K562 (cell line): ENCODE measurements around the gene ADORA2B. TPM values are rescaled to one million over a fixed set of nuclear protein-coding genes. Genes with fewer than 3 reads are reported as not detected.

Experiments used
- ATAC-seq: fragments of 200-7000 bp; cut with Tn5 transposase; 3 replicates; pipeline ENCODE4 v1.9.1; 2020; ENCODE audit warnings: moderate library complexity
- BruUV-seq: library from RNA; stranded (reverse); fragments of 400-500 nt; replicated peaks from 2 replicates; lab custom pipeline; 2021; lab: Mats Ljungman, UMichigan
- CTCF ChIA-PET: fragments of 300-600 bp; formaldehyde crosslinking; extraction: SDS; loops from one replicate; lab custom pipeline; 2021; ENCODE audit warnings: low intra/inter-chr PET ratio; lab: Yijun Ruan, JAX
- POLR2A ChIA-PET: fragments of 300-600, 350-650 bp; sonication (Branson Sonifier 250); formaldehyde crosslinking; extraction: SDS; loops from one replicate; lab custom pipeline; 2021; ENCODE audit warnings: antibody characterized with exemption, inconsistent platforms; lab: Yijun Ruan, JAX
- DNase-seq, 4 experiments: peaks; one replicate each; pipeline versions ENCODE4 v3.0.0 to v3.0.0-alpha.2; 2011 to 2018; ENCODE audit warnings: low spot score in 3 of 4, mixed read lengths in 3 of 4; ENCODE audit errors: extremely low read depth in 1 of 4
- FAIRE-seq: peaks from 2 replicates; lab custom pipeline; 2011; peaks lifted over from hg19 to GRCh38; lab: Jason Lieb, UNC
- H2AFZ ChIP-seq: 2 replicates; pipeline ENCODE4 v1.6.0; 2011; ENCODE audit warnings: low read depth, low read length, control low read depth, inconsistent platforms
- H3K27ac ChIP-seq: fragments of 200-600 bp; 3 replicates; pipeline ENCODE4 v1.8.0; 2011; ENCODE audit warnings: low read depth, mild to moderate bottlenecking, control low read depth, inconsistent platforms, low read length, moderate library complexity, mixed read lengths; ENCODE audit errors: extremely low read depth
- H3K27me3 ChIP-seq, 2 experiments: fragments of 300-600 bp in 1 of 2; 2 replicates in 1 of 2; 3 replicates in 1 of 2; pipeline versions ENCODE4 v1.6.0 to v1.8.0; 2011; ENCODE audit warnings: inconsistent platforms in 2 of 2, low read length in 2 of 2, mild to moderate bottlenecking in 1 of 2, mixed read lengths in 1 of 2, moderate library complexity in 1 of 2; ENCODE audit not compliant: control insufficient read depth in 2 of 2, insufficient read depth in 2 of 2
- H3K36me3 ChIP-seq: fragments of 300-600 bp; 3 replicates; pipeline ENCODE4 v1.8.0; 2011; ENCODE audit warnings: mild to moderate bottlenecking, low read length, inconsistent platforms; ENCODE audit not compliant: control insufficient read depth, insufficient read depth
- H3K4me1 ChIP-seq, 2 experiments: fragments of 200-600 bp in 1 of 2; replicated peaks in 1 of 2; 2 replicates in 1 of 2; 3 replicates in 1 of 2; pipeline versions ENCODE4 v1.5.1 to v1.8.0; 2011; ENCODE audit warnings: inconsistent platforms in 2 of 2, low read length in 2 of 2, mild to moderate bottlenecking in 1 of 2, mixed read lengths in 1 of 2, moderate library complexity in 1 of 2; ENCODE audit not compliant: control insufficient read depth in 2 of 2, insufficient read depth in 2 of 2
- H3K4me2 ChIP-seq: 2 replicates; pipeline ENCODE4 v1.6.1; 2011; ENCODE audit warnings: low read length, control low read depth, inconsistent platforms, mixed read lengths; ENCODE audit not compliant: insufficient read depth
- H3K4me3 ChIP-seq: fragments of 200-600 bp; sonication (generic), shearing (Covaris generic); 2 replicates; pipeline ENCODE4 v1.5.1; 2016; ENCODE audit warnings: control low read depth, inconsistent platforms
- H3K79me2 ChIP-seq: fragments of 200-600 bp; 3 replicates; pipeline ENCODE4 v1.8.0; 2011; ENCODE audit warnings: low read length, inconsistent platforms; ENCODE audit not compliant: control insufficient read depth, insufficient read depth
- H3K9ac ChIP-seq, 2 experiments: 2 replicates each; pipeline versions ENCODE4 v1.6.0 to v1.6.1; 2011; ENCODE audit warnings: low read depth in 2 of 2, low read length in 2 of 2, control low read depth in 1 of 2, inconsistent platforms in 1 of 2, mild to moderate bottlenecking in 1 of 2, mixed read lengths in 1 of 2; ENCODE audit not compliant: insufficient read depth in 1 of 2
- H3K9me1 ChIP-seq: one replicate; pipeline ENCODE4 v1.6.0; 2011; ENCODE audit warnings: inconsistent platforms, mild to moderate bottlenecking, low read length, moderate library complexity; ENCODE audit not compliant: control insufficient read depth, insufficient read depth
- H3K9me3 ChIP-seq: replicated peaks from 2 replicates; pipeline ENCODE4 v1.5.1; 2011; ENCODE audit warnings: low read depth, low read length, inconsistent platforms; ENCODE audit not compliant: control insufficient read depth, insufficient read depth
- H4K20me1 ChIP-seq: replicated peaks from 2 replicates; pipeline ENCODE4 v1.6.1; 2011; ENCODE audit warnings: low read length, inconsistent platforms, mixed read lengths; ENCODE audit not compliant: control insufficient read depth, insufficient read depth
- GTF2A2 ChIP-seq: IDR thresholded peaks from 2 replicates; pipeline ENCODE4 v1.6.1; 2016; ENCODE audit warnings: mild to moderate bottlenecking, missing genetic modification characterization, missing compliant biosample characterization
- ILF3 ChIP-seq: fragments of 450-650 bp; IDR thresholded peaks from 2 replicates; pipeline ENCODE4 v1.6.1; 2018; ENCODE audit warnings: antibody characterized with exemption, mild to moderate bottlenecking, moderate library complexity, borderline replicate concordance
- MCM7 ChIP-seq, 2 experiments: fragments of 450-650 bp; IDR thresholded peaks; 2 replicates each; pipeline ENCODE4 v1.6.1; 2016 to 2018
- TRIM24 ChIP-seq, 2 experiments: fragments of 450-650 bp; IDR thresholded peaks; 2 replicates each; pipeline ENCODE4 v1.6.1; 2016
- ZBED1 ChIP-seq: IDR thresholded peaks from 2 replicates; pipeline ENCODE4 v1.6.1; 2014
- WGBS: fragments of 100-300 bp; shearing (Covaris generic); methylation state at CpG from one replicate; pipeline ENCODE4 v1.1.6; 2016; ENCODE audit warnings: low coverage, mixed read lengths; ENCODE audit not compliant: insufficient coverage; ENCODE audit errors: missing lambda C conversion rate; 5-methylcytosine and 5-hydroxymethylcytosine counted together
- in situ Hi-C: fragments of 300-500 bp; cut with MboI; formaldehyde crosslinking; loops from 4 replicates; pipeline ENCODE4 v1.15.0; 2018; ENCODE audit warnings: inconsistent platforms, mixed read lengths
- intact Hi-C: fragments of 100-400 bp; cut with micrococcal nuclease; formaldehyde crosslinking; loops from 2 replicates; pipeline ENCODE4 v1.14.2; 2022
- polyA plus RNA-seq, 8 experiments: library from polyadenylated mRNA; depleted of rRNA in 4 of 8; stranded (reverse) in 5 of 8; unstranded in 3 of 8; fragments of >200 nt; fragmentation: Nextera tagmentation in 2 of 8; fragmentation: Illumina TruSeq in 1 of 8; extraction: Ambion mirVana in 2 of 8; extraction: Trizol in 1 of 8; gene quantifications; 2 replicates each; pipeline versions ENCODE4 v1.2.1 to v1.2.3, GENCODE V29; 2011 to 2014; ENCODE audit warnings: inconsistent platforms in 1 of 8, missing spikeins in 1 of 8
- total RNA-seq, 7 experiments: library from RNA; depleted of rRNA in 6 of 7; stranded (reverse); fragments of >200 nt in 6 of 7; fragmentation: Illumina TruSeq in 2 of 7; extraction: Trizol in 2 of 7; gene quantifications; 2 replicates each; pipeline versions ENCODE4 v1.2.1 to v1.2.3, GENCODE V29; 2011 to 2021; ENCODE audit warnings: low replicate concordance in 1 of 7
- TF ChIP-seq, protein P1 (sequence below): sonication (generic); formaldehyde crosslinking; IDR thresholded peaks from 2 replicates; pipeline ENCODE4 v1.8.1; 2023; ENCODE audit warnings: mild to moderate bottlenecking, missing genetic modification reagents
- TF ChIP-seq, protein P2 (sequence below): fragments of 250-450 bp; sonication (Bioruptor Pico); IDR thresholded peaks from 2 replicates; pipeline ENCODE4 v1.8.0; 2022; ENCODE audit warnings: moderate library complexity, mild to moderate bottlenecking, inconsistent platforms
- TF ChIP-seq, protein P3 (sequence below): fragments of 450-650 bp; IDR thresholded peaks from 2 replicates; pipeline ENCODE4 v1.6.1; 2017; ENCODE audit warnings: antibody characterized with exemption, mild to moderate bottlenecking
- TF ChIP-seq, protein P4 (sequence below): fragments of 200-800 bp; sonication (Bioruptor generic); IDR thresholded peaks from 2 replicates; pipeline ENCODE4 v1.6.1; 2016; ENCODE audit warnings: missing genetic modification characterization, missing compliant biosample characterization

The ADORA2B gene
- total and polyA plus RNA-seq, 9 of the 15 experiments (the other 6 are each of a cell fraction or from before 2014, with no cell fraction given), result 6.4 to 16.6 (median 10.5) TPM

DNA sequence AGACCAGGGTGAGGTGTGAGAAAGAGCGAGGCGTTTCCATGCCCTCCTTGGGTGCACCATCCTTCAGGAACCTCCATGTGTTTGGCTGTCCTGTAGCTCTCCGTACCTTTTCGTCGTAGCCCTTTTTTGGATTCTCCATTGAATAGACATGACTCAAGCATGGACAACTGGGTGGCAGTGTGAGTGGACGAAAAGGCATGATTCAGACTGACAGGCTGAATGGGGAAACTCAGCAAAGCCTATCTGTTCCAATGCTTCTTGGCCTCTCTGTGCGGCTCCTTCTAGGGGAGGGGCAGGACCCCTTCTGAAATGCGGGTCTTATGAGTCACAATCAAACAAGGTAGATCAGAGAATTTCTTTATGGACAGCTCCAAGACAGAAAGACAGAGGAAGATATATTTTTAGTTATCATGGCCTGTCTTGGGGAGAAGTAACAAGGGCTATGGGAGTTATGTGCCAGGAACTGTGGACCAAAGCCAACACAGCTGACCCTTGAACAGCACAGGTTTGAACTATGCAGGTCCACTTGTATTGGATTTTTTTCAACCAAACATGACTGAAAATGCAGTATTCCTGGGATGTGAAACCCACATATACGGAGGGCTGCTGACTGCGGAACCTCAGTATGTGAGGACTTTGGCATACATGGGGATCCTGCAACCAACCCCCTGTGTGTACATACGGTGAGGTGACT is 22.9 kb downstream of the ADORA2B start:
- in situ Hi-C loops (loop anchor here (25.0 kb wide), 1 partner anchor 706 kb away; the partner anchor contains the start of gene PMP22), intact Hi-C loops (no loop called here)
- Histone ChIP-seq H3K27me3 (no peaks in the 10 kb centered on the region), H3K36me3 (peaks cover 9% of the 10 kb centered on the region; the same call in 2 of the 3 replicates), H2AFZ (no peak overlapping the region), H3K4me3 (no peak overlapping the region), H3K27ac (no peak overlapping the region), H3K9ac (no peak overlapping the region), H3K9me1 (no peaks in the 10 kb centered on the region), H3K4me2 (no peak overlapping the region), H3K79me2 (peaks cover 57% of the 10 kb centered on the region), H3K4me1 (peaks cover 29 to 53% of the 10 kb centered on the region in 2 experiments), H4K20me1 (no peaks in the 10 kb centered on the region), H3K9me3 (no peaks in the 10 kb centered on the region)
- WGBS, result 82% methylated on average over 10 of the region's 11 CpGs
- DNase-seq (no peak), ATAC-seq (no peak), FAIRE-seq (no peak)
- BruUV-seq, result no TSS peak
- POLR2A ChIA-PET, result no interaction called here
- CTCF ChIA-PET, result no interaction called here
- TF ChIP-seq ILF3 (no peak), ZBED1 (no peak), GTF2A2 (tag) (no peak), MCM7 (IDR thresholded peaks at IDR 0.05) (no peak), TRIM24 (IDR thresholded peaks at IDR 0.05) (no peak)
- TF ChIP-seq, protein P1, sequence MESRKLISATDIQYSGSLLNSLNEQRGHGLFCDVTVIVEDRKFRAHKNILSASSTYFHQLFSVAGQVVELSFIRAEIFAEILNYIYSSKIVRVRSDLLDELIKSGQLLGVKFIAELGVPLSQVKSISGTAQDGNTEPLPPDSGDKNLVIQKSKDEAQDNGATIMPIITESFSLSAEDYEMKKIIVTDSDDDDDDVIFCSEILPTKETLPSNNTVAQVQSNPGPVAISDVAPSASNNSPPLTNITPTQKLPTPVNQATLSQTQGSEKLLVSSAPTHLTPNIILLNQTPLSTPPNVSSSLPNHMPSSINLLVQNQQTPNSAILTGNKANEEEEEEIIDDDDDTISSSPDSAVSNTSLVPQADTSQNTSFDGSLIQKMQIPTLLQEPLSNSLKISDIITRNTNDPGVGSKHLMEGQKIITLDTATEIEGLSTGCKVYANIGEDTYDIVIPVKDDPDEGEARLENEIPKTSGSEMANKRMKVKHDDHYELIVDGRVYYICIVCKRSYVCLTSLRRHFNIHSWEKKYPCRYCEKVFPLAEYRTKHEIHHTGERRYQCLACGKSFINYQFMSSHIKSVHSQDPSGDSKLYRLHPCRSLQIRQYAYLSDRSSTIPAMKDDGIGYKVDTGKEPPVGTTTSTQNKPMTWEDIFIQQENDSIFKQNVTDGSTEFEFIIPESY, result no peak
- TF ChIP-seq, protein P2, sequence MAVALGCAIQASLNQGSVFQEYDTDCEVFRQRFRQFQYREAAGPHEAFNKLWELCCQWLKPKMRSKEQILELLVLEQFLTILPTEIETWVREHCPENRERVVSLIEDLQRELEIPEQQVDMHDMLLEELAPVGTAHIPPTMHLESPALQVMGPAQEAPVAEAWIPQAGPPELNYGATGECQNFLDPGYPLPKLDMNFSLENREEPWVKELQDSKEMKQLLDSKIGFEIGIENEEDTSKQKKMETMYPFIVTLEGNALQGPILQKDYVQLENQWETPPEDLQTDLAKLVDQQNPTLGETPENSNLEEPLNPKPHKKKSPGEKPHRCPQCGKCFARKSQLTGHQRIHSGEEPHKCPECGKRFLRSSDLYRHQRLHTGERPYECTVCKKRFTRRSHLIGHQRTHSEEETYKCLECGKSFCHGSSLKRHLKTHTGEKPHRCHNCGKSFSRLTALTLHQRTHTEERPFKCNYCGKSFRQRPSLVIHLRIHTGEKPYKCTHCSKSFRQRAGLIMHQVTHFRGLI (CRISPR knock-in tag), result no peak
- TF ChIP-seq, protein P3, sequence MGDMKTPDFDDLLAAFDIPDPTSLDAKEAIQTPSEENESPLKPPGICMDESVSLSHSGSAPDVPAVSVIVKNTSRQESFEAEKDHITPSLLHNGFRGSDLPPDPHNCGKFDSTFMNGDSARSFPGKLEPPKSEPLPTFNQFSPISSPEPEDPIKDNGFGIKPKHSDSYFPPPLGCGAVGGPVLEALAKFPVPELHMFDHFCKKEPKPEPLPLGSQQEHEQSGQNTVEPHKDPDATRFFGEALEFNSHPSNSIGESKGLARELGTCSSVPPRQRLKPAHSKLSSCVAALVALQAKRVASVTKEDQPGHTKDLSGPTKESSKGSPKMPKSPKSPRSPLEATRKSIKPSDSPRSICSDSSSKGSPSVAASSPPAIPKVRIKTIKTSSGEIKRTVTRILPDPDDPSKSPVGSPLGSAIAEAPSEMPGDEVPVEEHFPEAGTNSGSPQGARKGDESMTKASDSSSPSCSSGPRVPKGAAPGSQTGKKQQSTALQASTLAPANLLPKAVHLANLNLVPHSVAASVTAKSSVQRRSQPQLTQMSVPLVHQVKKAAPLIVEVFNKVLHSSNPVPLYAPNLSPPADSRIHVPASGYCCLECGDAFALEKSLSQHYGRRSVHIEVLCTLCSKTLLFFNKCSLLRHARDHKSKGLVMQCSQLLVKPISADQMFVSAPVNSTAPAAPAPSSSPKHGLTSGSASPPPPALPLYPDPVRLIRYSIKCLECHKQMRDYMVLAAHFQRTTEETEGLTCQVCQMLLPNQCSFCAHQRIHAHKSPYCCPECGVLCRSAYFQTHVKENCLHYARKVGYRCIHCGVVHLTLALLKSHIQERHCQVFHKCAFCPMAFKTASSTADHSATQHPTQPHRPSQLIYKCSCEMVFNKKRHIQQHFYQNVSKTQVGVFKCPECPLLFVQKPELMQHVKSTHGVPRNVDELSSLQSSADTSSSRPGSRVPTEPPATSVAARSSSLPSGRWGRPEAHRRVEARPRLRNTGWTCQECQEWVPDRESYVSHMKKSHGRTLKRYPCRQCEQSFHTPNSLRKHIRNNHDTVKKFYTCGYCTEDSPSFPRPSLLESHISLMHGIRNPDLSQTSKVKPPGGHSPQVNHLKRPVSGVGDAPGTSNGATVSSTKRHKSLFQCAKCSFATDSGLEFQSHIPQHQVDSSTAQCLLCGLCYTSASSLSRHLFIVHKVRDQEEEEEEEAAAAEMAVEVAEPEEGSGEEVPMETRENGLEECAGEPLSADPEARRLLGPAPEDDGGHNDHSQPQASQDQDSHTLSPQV, result no peak
- TF ChIP-seq, protein P4, sequence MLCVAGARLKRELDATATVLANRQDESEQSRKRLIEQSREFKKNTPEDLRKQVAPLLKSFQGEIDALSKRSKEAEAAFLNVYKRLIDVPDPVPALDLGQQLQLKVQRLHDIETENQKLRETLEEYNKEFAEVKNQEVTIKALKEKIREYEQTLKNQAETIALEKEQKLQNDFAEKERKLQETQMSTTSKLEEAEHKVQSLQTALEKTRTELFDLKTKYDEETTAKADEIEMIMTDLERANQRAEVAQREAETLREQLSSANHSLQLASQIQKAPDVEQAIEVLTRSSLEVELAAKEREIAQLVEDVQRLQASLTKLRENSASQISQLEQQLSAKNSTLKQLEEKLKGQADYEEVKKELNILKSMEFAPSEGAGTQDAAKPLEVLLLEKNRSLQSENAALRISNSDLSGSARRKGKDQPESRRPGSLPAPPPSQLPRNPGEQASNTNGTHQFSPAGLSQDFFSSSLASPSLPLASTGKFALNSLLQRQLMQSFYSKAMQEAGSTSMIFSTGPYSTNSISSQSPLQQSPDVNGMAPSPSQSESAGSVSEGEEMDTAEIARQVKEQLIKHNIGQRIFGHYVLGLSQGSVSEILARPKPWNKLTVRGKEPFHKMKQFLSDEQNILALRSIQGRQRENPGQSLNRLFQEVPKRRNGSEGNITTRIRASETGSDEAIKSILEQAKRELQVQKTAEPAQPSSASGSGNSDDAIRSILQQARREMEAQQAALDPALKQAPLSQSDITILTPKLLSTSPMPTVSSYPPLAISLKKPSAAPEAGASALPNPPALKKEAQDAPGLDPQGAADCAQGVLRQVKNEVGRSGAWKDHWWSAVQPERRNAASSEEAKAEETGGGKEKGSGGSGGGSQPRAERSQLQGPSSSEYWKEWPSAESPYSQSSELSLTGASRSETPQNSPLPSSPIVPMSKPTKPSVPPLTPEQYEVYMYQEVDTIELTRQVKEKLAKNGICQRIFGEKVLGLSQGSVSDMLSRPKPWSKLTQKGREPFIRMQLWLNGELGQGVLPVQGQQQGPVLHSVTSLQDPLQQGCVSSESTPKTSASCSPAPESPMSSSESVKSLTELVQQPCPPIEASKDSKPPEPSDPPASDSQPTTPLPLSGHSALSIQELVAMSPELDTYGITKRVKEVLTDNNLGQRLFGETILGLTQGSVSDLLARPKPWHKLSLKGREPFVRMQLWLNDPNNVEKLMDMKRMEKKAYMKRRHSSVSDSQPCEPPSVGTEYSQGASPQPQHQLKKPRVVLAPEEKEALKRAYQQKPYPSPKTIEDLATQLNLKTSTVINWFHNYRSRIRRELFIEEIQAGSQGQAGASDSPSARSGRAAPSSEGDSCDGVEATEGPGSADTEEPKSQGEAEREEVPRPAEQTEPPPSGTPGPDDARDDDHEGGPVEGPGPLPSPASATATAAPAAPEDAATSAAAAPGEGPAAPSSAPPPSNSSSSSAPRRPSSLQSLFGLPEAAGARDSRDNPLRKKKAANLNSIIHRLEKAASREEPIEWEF (CRISPR knock-in tag), result no peak
